ENCODE data around the gene GRK6.

The GRK6 gene

DNA sequence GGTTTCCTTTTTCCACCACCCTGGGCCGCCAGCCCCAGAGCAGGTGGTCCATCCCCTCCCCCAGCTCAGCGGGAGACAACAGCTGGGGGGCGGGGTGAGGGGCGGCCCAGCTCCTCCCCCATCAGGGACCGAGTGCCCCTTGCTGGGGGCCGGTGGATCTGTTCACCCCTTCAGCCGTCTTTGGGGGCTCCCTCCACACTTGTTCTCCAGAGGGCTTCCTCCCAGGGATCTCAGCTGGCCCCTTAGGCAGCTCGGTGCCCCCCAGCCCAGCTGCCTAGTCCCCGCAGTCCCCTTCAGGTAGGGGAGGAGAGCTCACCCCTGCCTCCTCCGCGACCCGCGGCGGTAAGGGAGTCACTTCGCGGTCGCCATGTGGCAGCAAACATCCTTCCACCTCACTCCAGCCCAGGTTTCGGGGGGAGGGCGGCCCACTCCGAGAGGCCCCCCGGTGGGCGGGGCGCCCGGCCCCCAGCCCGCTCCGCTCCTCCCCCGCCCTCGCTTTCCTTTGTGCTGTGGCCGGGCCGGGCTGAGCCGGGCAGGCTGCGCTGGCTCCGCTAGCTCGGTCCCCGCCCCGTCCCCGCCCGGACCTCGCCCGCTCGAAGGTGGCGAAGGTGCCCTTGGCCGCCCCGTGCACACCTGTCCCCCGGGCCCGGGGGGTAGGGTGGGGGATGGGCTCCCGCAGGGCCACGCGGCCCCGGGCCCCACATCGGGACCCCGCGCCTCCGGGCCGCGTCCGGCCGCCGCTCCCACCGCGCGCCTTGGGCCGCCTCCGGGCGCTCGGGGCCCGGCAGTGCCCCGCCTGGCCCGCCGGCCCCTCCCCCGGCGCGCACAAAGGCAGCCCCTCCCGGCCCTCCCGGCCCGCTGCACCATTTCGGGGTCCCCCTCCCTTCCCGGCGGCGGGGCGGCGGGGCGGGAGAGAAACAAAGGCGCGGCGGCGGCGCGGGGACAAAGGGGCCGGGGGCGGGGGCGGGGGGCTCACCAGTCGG, 46.3 kb downstream of the GRK6 start (continued):
- TF ChIP-seq EGR2 (tag by site-specific recombination; IDR thresholded peaks at IDR 0.05; ENCODE audit: low read depth): peak; percentile 60
- no peak for TF ChIP-seq ZNF248 (tag by site-specific recombination; IDR thresholded peaks at IDR 0.05)
- TF ChIP-seq, protein P1, sequence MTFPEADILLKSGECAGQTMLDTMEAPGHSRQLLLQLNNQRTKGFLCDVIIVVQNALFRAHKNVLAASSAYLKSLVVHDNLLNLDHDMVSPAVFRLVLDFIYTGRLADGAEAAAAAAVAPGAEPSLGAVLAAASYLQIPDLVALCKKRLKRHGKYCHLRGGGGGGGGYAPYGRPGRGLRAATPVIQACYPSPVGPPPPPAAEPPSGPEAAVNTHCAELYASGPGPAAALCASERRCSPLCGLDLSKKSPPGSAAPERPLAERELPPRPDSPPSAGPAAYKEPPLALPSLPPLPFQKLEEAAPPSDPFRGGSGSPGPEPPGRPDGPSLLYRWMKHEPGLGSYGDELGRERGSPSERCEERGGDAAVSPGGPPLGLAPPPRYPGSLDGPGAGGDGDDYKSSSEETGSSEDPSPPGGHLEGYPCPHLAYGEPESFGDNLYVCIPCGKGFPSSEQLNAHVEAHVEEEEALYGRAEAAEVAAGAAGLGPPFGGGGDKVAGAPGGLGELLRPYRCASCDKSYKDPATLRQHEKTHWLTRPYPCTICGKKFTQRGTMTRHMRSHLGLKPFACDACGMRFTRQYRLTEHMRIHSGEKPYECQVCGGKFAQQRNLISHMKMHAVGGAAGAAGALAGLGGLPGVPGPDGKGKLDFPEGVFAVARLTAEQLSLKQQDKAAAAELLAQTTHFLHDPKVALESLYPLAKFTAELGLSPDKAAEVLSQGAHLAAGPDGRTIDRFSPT (tag by site-specific recombination; IDR thresholded peaks at IDR 0.05): no peak
- 0 out of 2 replicates have a peak, but pooled peaks have one; percentile 17 for TF ChIP-seq ZNF561 (tag by site-specific recombination; IDR thresholded peaks at IDR 0.05; ENCODE audit: borderline replicate concordance)
- TF ChIP-seq, protein P2, sequence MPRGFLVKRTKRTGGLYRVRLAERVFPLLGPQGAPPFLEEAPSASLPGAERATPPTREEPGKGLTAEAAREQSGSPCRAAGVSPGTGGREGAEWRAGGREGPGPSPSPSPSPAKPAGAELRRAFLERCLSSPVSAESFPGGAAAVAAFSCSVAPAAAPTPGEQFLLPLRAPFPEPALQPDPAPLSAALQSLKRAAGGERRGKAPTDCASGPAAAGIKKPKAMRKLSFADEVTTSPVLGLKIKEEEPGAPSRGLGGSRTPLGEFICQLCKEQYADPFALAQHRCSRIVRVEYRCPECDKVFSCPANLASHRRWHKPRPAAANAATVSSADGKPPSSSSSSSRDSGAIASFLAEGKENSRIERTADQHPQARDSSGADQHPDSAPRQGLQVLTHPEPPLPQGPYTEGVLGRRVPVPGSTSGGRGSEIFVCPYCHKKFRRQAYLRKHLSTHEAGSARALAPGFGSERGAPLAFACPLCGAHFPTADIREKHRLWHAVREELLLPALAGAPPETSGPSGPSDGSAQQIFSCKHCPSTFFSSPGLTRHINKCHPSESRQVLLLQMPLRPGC (tag by site-specific recombination; IDR thresholded peaks at IDR 0.05): peak; percentile 39; the same call in 1 of the 2 replicates
- no peak for TF ChIP-seq ZNF792 (tag by site-specific recombination; IDR thresholded peaks at IDR 0.05)
- no peak for TF ChIP-seq ZNF416 (tag by site-specific recombination; IDR thresholded peaks at IDR 0.05)
- TF ChIP-seq ZNF423 (tag by site-specific recombination; IDR thresholded peaks at IDR 0.05): peak; percentile 24; the same call in 1 of the 2 replicates
- TF ChIP-seq ZNF157 (tag by site-specific recombination; IDR thresholded peaks at IDR 0.05): no peak
- TF ChIP-seq WT1 (tag by site-specific recombination; IDR thresholded peaks at IDR 0.05): peak; percentile 54
- TF ChIP-seq ZBTB1 (tag by site-specific recombination; IDR thresholded peaks at IDR 0.05): no peak
- TF ChIP-seq, protein P3, sequence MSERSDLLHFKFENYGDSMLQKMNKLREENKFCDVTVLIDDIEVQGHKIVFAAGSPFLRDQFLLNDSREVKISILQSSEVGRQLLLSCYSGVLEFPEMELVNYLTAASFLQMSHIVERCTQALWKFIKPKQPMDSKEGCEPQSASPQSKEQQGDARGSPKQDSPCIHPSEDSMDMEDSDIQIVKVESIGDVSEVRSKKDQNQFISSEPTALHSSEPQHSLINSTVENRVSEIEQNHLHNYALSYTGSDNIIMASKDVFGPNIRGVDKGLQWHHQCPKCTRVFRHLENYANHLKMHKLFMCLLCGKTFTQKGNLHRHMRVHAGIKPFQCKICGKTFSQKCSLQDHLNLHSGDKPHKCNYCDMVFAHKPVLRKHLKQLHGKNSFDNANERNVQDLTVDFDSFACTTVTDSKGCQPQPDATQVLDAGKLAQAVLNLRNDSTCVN (tag by site-specific recombination; optimal IDR thresholded peaks at IDR 0.05): peak; percentile 37
- TF ChIP-seq ZSCAN16 (tag by site-specific recombination; IDR thresholded peaks at IDR 0.05): no peak
- no peak for TF ChIP-seq ZNF169 (tag by site-specific recombination; IDR thresholded peaks at IDR 0.05)
- peak; percentile 91 for TF ChIP-seq GLIS1 (tag by site-specific recombination; IDR thresholded peaks at IDR 0.05)
- TF ChIP-seq ZFP3 (tag by site-specific recombination; IDR thresholded peaks at IDR 0.05; ENCODE audit: low read depth): no peak
- TF ChIP-seq ZNF133 (tag by site-specific recombination; IDR thresholded peaks at IDR 0.05): no peak
- TF ChIP-seq ZNF776 (tag by site-specific recombination; IDR thresholded peaks at IDR 0.05; ENCODE audit: borderline replicate concordance): no peak
- no peak for TF ChIP-seq YY1 (tag by site-specific recombination; IDR thresholded peaks at IDR 0.05)
- peak; percentile 94 for TF ChIP-seq ZBTB48 (tag by site-specific recombination; IDR thresholded peaks at IDR 0.05)
- TF ChIP-seq ZNF843 (tag by site-specific recombination; IDR thresholded peaks at IDR 0.05): peak; percentile 21; the same call in 1 of the 2 replicates
- TF ChIP-seq ZNF473 (tag by site-specific recombination; IDR thresholded peaks at IDR 0.05): no peak
- peak; percentile 69 for TF ChIP-seq KLF9 (tag by site-specific recombination; IDR thresholded peaks at IDR 0.05; ENCODE audit: low read depth)
- TF ChIP-seq, protein P4, sequence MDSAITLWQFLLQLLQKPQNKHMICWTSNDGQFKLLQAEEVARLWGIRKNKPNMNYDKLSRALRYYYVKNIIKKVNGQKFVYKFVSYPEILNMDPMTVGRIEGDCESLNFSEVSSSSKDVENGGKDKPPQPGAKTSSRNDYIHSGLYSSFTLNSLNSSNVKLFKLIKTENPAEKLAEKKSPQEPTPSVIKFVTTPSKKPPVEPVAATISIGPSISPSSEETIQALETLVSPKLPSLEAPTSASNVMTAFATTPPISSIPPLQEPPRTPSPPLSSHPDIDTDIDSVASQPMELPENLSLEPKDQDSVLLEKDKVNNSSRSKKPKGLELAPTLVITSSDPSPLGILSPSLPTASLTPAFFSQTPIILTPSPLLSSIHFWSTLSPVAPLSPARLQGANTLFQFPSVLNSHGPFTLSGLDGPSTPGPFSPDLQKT (IDR thresholded peaks at IDR 0.05; ENCODE audit: borderline replicate concordance, low read depth, low read length): no peak
- peak; percentile 42 for TF ChIP-seq KLF10 (tag by site-specific recombination; IDR thresholded peaks at IDR 0.05)
- TF ChIP-seq, protein P5, sequence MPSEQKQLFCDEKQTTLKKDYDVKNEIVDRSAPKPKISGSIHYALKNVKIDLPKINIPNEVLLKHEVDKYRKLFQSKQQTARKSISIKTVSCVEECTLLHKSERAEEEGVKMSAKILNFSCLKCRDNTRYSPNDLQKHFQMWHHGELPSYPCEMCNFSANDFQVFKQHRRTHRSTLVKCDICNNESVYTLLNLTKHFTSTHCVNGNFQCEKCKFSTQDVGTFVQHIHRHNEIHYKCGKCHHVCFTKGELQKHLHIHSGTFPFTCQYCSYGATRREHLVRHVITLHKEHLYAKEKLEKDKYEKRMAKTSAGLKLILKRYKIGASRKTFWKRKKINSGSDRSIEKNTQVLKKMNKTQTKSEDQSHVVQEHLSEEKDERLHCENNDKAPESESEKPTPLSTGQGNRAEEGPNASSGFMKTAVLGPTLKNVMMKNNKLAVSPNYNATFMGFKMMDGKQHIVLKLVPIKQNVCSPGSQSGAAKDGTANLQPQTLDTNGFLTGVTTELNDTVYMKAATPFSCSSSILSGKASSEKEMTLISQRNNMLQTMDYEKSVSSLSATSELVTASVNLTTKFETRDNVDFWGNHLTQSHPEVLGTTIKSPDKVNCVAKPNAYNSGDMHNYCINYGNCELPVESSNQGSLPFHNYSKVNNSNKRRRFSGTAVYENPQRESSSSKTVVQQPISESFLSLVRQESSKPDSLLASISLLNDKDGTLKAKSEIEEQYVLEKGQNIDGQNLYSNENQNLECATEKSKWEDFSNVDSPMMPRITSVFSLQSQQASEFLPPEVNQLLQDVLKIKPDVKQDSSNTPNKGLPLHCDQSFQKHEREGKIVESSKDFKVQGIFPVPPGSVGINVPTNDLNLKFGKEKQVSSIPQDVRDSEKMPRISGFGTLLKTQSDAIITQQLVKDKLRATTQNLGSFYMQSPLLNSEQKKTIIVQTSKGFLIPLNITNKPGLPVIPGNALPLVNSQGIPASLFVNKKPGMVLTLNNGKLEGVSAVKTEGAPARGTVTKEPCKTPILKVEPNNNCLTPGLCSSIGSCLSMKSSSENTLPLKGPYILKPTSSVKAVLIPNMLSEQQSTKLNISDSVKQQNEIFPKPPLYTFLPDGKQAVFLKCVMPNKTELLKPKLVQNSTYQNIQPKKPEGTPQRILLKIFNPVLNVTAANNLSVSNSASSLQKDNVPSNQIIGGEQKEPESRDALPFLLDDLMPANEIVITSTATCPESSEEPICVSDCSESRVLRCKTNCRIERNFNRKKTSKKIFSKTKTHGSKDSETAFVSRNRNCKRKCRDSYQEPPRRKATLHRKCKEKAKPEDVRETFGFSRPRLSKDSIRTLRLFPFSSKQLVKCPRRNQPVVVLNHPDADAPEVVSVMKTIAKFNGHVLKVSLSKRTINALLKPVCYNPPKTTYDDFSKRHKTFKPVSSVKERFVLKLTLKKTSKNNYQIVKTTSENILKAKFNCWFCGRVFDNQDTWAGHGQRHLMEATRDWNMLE (tag by site-specific recombination; conservative IDR thresholded peaks at IDR 0.05; ENCODE audit: low read depth): no peak
- TF ChIP-seq, protein P6, sequence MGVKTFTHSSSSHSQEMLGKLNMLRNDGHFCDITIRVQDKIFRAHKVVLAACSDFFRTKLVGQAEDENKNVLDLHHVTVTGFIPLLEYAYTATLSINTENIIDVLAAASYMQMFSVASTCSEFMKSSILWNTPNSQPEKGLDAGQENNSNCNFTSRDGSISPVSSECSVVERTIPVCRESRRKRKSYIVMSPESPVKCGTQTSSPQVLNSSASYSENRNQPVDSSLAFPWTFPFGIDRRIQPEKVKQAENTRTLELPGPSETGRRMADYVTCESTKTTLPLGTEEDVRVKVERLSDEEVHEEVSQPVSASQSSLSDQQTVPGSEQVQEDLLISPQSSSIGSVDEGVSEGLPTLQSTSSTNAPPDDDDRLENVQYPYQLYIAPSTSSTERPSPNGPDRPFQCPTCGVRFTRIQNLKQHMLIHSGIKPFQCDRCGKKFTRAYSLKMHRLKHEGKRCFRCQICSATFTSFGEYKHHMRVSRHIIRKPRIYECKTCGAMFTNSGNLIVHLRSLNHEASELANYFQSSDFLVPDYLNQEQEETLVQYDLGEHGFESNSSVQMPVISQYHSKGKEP (tag by site-specific recombination; IDR thresholded peaks at IDR 0.05): no peak
